Measurements from ENCODE around the gene CTU2.
A peak's percentile ranks its signal among the peaks of the same experiment; 100 is the strongest.

Gene CTU2

GRCh38 chr16:88681084-88681680 lies 25.1 kb upstream of the CTU2 start:
- DNase-seq (ENCODE audit: low read depth in 2 of 2, low spot score in 1 of 2), result no peak

- DNase-seq (ENCODE audit: low read depth in 2 of 2, low spot score in 1 of 2), result no peak
Observed at GRCh38 chr16:88681709-88682451, 24.4 kb upstream of the CTU2 start.

GRCh38 chr16:88684569-88685155 lies 21.6 kb upstream of the CTU2 start:
- DNase-seq (ENCODE audit: low read depth in 2 of 2, low spot score in 1 of 2), result no peak

- peak in 1 of 2 donors; percentile 60 for DNase-seq (ENCODE audit: low read depth in 2 of 2, low spot score in 1 of 2)
Observed at GRCh38 chr16:88685156-88686061, 20.9 kb upstream of the CTU2 start.

- DNase-seq (ENCODE audit: low read depth in 2 of 2, low spot score in 1 of 2), result no peak
Observed at GRCh38 chr16:88686062-88686438, 20.3 kb upstream of the CTU2 start.

GRCh38 chr16:88686439-88687253 lies 19.7 kb upstream of the CTU2 start, which contains the start of gene SNAI3:
SNAI3 (minus strand) TSS chr16:88686507; CDS start chr16:88686406, 101 bp downstream.
- peak; percentile 67 to 71 for DNase-seq (ENCODE audit: low read depth in 2 of 2, low spot score in 1 of 2)

- no peak for DNase-seq (ENCODE audit: low read depth in 2 of 2, low spot score in 1 of 2)
Observed at GRCh38 chr16:88687254-88687576, 19.1 kb upstream of the CTU2 start.

GRCh38 chr16:88687676-88688012 lies 18.7 kb upstream of the CTU2 start:
- DNase-seq (ENCODE audit: low read depth in 2 of 2, low spot score in 1 of 2), result no peak

- DNase-seq (ENCODE audit: low read depth in 2 of 2, low spot score in 1 of 2), result no peak
Observed at GRCh38 chr16:88688013-88688778, 18.1 kb upstream of the CTU2 start.

- no peak for DNase-seq (ENCODE audit: low read depth in 2 of 2, low spot score in 1 of 2)
Observed at GRCh38 chr16:88690341-88691128, 15.8 kb upstream of the CTU2 start.

- no peak for DNase-seq (ENCODE audit: low read depth in 2 of 2, low spot score in 1 of 2)
Observed at GRCh38 chr16:88691129-88691813, 15.0 kb upstream of the CTU2 start.

- no peak for DNase-seq (ENCODE audit: low read depth in 2 of 2, low spot score in 1 of 2)
Observed at GRCh38 chr16:88691924-88692560, 14.3 kb upstream of the CTU2 start.

- DNase-seq (ENCODE audit: low read depth in 2 of 2, low spot score in 1 of 2), result no peak
Observed at GRCh38 chr16:88692861-88693260, 13.4 kb upstream of the CTU2 start.

- no peak for DNase-seq (ENCODE audit: low read depth in 2 of 2, low spot score in 1 of 2)
Observed at GRCh38 chr16:88693420-88694177, 12.7 kb upstream of the CTU2 start.

- DNase-seq (ENCODE audit: low read depth in 2 of 2, low spot score in 1 of 2), result no peak
Observed at GRCh38 chr16:88694221-88695087, 11.8 kb upstream of the CTU2 start.

GRCh38 chr16:88695218-88695617 lies 11.1 kb upstream of the CTU2 start:
- DNase-seq (ENCODE audit: low read depth in 2 of 2, low spot score in 1 of 2), result no peak

- DNase-seq (ENCODE audit: low read depth in 2 of 2, low spot score in 1 of 2), result no peak
Observed at GRCh38 chr16:88695753-88696152, 10.6 kb upstream of the CTU2 start.

All from stimulated activated CD8-positive, alpha-beta memory T cell treated with anti-CD3 and anti-CD28 coated beads, Interleukin-4, amount 100 ng/mL, for 1 hour (primary cell).